GM18870 (cell line): ENCODE measurements around the gene GSC2.

Source experiments
- ATAC-seq: cut with Tn5 transposase; IDR thresholded peaks from one replicate; pipeline ENCODE4 v1.9.1; 2021; ENCODE audit warnings: moderate library complexity; ENCODE audit not compliant: unreplicated experiment

GSC2 gene, protein sequence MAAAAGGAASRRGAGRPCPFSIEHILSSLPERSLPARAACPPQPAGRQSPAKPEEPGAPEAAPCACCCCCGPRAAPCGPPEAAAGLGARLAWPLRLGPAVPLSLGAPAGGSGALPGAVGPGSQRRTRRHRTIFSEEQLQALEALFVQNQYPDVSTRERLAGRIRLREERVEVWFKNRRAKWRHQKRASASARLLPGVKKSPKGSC

DNA sequence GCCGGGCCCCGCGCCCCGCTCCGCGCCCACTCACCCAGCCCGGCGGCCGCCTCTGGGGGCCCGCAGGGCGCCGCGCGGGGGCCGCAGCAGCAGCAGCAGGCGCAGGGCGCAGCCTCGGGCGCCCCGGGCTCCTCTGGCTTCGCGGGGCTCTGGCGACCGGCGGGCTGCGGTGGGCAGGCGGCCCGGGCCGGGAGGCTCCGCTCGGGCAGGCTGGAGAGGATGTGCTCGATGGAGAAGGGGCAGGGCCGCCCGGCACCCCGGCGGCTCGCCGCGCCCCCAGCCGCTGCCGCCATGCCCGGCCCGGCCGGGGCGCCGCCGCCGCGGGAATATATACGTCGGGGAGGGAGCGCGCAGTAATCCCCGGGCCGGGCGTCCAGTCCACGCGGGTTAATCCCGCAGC is at the start of gene GSC2:
GSC2 (minus strand) TSS at position 302 of the 400 bp plus-strand sequence; CDS start at position 293, 9 bp downstream.
- ATAC-seq: no peak

DNA sequence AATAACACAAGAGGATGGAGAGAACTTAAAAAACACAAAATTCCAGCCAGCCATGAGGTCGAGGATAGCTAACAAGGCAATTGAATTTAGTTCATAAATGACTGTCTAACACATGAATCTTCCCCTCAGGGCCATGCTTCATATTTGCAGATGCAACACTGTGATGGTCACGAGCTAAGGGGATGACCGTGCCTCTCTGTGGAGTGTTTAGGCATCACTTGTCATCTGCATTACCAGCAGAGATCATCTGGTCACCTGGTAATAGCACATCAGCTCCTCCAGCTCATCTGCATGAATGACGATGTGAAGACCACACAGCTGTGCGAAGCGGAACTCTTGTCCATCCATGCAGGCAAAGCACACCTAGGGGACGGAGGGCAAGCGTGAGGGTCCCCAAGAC is 49.4 kb upstream of the GSC2 start:
- ATAC-seq: no peak

DNA sequence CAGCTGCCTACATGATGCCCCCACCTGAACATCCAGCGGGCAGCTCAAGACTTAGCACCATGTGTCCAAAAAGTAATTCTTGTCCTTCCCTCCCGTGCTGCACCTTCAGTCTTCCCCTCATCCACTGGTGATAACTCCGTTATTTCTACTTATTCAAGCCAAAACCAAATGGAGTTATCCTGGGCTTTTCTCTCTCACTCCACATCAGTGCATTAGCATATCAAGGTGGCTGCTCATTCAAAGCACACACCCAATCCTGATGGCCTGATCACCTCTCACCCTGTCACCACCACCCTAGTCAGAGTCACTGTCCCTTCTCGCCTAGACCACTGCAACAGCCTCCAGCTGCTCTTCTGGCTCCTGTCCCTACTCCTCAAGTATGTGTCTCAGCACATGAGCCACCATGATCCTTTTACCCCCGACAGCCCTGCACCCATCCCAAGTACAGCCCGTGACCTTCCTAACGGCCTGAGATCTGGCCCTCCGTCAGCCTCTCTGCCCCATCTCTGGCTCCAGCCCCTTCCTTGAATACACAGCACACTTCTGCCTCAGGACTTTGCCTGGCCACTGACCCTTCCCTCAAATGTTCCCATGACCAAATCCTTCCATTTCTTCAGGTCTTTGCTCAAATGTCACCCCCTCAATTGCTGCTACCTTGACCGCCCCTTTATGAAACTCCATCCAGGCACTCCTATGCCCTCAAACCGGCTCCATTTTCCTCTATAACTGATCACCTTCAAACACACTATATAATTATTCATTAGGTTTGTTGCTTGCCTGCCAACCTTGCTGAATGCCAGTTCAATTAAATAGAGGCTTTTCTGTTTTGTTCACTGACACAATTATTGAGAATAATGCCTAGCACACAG is 48.1 kb upstream of the GSC2 start:
- no peak for ATAC-seq

DNA sequence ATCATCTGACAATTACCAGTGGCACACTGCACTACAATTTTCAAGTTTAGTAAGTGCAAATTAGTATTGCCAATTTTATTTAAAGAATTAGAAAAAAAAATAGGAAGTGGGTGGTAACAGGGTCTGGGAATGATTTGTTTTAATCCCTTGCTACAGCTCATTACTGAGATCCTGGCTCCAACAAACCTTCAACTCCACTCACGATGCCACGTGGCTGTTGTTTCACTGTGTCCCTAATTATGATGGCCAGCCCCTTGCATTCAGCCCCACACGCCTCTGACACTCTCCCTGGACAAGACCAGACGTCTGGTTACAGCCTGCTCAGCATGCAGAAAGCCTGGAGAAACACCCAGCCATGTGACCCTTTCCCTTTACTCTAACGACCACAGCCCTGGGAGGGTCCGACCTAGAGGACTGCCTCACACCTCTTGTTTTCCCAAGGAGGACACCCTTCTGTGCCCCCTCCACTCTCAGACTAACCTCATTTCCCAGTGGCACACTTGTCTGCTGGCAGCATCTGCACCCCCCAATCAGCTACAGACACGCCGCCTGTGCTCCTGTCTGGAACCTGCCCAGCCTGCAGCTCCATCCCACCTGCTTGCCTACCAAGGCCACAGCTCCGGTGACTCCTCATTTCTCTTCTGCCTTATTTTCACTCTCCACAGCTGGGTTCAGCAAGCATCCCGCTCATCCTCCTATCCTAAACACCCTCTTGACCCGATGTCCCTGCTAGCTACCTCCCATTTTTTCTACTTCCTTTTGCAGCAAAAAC is 46.9 kb upstream of the GSC2 start:
- ATAC-seq: no peak

DNA sequence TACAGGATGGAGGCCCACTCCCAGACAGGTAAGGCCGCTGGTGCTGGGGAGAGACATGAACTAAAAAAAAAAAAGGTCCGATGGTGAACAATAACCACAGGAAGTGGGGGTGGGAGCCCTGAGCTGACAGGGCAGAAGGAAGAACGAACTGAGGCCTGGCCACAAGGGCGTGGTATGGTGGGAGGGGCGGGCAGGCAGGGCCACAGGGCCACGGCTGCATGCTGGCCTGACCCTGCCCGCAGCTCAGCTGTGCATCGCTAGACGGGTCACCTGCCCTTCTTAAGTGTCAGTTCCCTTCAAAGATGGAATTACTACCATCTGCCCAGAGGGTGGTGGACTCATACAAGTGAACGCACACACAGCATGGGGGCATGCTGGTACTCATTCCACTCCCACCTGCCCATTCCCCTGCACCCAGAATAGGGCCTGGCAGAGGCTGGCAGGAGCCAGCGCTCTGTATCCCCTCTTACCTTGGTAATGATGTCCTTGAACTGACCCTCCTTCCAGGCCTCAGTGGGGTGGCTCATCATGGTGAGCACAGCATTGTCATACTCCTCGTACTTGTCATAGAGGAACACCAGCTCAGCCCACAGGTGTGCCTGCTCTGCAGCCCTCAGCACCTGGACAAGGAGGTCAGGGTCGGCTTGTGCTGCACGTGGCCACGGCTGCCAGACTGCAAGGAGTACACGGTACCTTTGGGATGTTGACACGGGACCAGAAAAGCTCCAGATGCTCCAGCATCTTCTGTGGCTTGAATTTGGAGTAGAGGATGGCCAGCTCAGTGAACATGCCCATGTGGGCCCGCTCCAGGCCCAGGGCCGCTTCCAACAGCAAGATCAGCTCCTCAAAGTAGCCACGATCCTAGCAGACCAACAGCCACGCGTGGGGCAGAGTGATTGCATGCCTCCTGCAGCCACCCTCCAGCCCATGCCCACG is 46.0 kb upstream of the GSC2 start:
- no peak for ATAC-seq

DNA sequence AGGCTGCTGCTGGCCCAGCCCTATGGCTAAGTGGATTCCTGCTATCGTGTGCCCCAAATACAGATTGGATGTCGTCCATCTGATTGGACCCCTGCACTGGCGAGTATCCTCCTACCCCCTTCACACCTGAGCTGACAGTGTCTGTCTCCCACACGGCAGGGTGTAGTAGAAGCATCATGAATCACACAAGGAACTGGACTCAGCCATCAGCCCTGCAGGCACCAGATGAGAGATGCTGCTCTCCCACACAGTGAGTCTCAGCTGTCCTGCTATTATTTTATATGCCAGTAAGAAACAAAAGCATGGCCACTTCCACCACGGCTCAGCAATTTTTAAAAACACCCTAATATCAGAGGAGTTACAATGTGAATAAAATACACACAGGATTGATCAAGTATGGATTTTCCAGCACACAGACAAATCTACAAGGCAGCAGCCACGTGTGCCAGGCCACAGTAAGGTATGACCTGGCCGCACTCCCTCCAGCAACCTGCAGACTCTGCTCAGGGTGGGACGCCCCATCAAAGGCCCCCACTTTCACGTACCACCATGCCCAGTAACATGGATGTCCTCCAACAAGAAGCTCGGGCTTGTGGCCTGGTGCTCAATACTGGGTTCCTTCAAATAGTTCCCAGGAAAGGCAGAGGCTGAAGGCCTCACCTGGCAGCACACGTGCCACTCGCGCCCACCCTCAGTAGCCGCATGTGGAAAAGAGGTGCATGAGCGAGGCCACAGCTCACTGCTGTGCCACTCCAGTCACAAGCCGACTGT is 44.9 kb upstream of the GSC2 start:
- no peak for ATAC-seq

DNA sequence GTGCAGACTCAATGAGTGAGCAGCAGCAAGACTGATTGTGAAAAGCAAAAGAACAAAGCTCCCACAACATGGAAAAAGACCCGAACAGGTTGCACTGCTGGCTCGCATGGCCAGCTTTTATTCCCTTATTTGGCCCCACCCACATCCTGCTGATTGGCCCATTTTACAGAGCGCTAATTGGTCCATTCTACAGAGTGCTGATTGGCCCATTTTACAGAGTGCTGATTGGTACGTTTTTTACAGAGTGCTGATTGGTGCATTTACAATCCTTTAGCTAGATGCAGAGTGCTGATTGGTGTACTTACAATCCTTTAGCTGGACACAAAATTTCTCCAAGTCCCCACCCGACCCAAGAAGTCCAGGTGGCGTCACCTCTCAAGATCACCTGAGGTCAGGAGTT is 43.8 kb upstream of the GSC2 start:
- ATAC-seq: no peak

DNA sequence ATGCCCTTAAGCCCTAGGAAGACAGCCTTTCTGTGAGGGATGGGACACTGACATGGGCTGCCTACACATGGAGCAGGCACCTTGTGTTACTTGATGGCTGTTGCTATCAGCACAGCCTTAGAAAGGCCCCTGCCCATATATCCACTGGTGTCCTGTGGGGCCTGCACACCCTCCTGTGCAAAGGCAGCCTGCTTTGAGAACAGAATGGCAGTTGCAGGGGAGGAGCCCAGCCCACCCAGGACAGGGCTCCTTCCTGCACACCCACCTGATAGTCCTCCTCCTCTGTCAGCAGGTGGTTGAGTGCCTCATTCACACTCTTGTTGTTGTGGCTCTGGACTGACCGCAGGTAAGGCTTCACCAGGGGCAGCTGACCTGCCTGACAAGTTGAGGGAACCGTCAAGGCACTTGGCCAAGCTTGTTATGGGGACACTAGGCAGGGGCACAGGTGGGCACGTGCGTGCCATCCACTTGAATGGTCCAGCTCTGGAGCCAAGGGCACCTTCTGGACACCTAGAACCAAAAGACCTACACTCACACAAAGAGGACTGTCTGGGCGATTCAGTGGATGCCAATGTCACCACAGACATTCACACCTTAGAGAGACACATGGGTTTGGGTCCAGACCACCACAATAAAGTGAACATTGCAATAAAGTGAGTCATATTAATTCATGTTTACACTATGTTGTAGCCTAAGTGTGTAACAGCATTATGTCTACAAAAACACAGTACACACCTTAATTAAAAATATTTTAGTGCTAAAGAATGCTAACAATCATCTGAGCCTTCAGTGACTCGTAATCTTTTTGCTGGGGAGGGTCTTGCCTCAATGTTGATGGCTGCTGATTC is 37.8 kb upstream of the GSC2 start:
- no peak for ATAC-seq

DNA sequence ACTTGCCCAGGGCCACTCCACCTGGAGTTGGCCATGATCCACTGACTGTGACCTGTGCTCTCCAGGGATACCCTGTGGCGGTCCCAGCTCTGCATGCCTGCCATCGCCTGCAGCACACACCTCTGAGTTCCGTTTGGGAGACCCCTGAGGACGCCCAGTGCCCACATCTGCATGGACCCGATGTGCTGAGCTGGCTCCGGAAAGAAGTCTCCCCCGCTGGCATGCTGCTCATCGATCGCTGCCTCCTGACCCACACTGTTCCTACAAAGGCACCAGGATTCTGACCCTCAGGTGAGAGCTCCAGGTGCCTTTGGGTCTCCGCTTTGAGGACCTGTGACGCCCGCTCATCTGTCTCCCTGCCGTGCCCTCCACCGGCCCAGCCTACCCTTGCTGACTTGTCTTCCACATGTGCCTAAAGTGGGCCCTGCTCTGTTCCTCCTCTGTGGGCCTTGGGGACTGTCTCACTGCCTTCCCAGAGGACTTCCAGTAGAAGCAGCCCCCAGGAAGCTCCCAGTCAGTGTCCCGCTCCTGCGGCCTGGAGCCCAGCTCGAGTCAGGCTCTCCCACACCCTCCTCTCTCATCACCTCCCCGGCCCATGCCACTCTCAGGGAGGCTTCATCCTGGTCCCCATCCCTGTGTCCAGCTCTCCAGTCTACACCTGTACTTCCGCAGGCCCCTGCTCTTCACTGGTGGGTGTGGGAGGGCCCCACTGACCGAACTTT is 34.3 kb upstream of the GSC2 start:
- ATAC-seq: no peak

DNA sequence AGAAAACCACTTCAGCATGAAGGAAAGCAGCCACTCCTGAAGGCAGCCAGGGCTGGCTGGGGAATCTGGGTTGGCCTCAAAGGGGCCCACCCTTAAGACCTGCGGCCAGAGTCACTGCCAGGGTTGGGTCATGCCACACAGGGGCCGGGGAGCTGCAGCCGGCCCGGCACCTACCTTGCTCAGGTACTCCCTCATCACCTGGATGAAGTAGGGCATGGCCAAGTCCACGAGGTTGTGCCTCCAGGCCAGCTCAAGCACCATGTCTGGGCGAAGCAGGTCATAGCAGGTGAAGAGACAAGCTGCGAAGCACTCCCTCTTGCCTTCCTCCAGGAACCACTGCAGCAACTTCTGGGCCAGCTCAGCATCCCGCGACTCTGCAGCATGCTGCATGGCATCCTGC is 33.1 kb upstream of the GSC2 start:
- ATAC-seq: no peak

DNA sequence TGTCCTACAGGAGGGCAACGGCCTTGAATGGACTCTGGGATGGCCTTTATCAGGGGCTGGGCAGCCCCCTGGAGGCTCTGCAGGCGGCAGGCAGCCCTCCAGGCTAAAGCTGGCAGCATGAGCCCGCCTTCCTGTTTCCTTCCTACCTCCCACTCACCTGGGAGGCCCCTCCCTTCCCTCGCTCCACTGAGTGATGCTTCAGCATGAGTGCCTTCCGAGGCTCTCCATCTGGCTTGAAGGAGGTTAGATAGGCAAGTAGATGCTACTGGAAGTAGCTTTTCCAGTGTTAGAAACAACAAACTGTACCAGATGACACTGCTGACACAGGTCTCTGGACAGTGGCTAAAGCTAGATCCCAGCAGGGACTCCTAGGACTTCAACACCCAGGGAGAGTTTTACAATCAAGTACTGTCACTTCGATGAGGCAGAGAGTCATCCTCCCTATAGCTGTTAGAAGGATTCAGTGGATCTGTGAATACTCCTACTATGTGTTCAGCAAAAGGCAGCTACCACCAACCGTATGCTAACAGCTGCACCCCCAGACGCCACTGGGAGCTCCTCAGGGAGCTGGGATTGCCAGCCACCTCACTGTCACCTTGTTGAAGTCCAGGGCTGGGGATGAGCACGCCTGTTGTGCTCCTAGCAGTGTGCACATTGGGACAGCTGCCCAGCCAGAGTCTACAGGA is 32.5 kb upstream of the GSC2 start:
- ATAC-seq: no peak

DNA sequence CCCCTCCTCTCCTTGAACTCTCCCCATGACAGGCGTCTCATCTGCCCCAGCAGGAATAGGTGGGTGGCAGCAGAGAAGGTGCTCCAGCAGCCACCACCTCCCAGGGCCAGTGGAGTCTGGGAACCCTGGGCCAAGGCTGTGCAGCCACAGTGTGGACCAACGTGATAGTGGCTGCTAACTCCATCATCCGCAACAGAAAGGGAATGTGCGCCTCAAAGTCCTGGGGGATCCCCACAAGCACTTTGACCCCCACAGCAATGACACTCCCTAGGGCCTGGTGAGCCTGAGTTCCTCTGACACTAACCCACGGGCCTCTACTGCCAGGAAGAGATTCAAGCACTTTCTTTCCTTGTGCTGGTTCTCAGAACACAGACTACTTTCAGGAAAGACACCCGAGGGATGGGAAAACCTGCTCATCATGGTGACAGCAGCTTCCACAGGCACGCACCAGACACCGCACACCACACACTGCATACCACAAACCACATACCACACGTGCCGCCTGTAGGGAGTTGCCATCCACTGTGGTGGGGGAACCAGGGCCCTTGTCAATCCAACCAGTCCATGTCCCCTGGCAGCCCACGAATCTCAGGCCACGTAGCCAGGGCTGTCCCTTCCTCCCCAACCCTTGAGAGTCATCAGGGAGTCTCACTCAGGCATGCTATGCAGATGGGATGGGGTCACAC is 31.8 kb upstream of the GSC2 start:
- no peak for ATAC-seq

DNA sequence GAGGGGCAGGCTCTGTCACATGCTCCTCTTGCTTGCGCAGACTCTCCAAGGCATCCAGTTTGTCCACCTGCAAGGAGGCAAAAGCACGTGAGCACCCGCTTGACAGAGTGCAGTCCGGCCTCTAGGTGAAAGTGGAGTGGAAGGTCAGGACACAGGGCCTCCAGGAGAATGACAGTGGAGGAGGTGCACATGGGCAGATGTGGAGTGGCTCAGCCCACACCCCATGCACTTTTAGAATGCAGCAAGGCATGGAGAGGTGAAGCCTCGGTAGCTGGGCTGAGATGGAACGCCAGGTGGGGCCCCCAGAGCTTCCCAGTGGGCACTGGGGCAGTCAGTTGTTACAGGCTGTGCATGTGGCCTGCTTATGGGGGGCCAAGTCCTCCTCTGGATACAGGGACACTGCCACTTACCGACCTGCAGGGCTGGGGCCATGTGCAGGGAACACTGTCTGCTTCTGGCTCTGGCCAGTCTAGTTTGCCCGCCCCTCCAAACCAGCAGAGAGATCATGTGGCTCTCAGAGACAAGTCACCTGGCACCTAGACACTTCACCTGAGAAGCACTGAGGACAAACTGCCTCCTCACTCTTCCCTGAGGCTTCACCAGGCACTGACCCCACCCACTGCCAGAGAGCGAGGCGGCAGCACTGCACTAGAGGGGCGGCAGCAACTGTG is 30.8 kb upstream of the GSC2 start:
- ATAC-seq: no peak

DNA sequence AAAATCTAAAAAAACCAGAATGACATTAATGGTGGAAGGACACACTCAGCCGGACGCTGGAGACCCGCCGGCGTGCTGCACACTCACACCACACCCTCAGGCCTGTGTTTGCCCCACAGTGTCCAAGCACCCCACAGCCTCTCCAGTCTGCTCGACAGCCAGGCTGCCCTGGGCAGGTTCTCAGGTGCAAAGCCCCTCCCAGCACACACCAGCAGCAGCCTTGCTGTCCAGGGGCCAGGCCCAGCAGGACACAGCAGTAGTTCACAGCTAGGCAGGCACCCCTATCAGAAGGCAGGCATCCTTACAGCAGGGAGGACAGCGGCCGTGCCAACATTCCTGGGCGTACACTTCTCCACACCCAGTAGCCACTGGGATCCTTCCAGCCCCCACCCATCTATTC is 30.1 kb upstream of the GSC2 start:
- ATAC-seq: no peak

DNA sequence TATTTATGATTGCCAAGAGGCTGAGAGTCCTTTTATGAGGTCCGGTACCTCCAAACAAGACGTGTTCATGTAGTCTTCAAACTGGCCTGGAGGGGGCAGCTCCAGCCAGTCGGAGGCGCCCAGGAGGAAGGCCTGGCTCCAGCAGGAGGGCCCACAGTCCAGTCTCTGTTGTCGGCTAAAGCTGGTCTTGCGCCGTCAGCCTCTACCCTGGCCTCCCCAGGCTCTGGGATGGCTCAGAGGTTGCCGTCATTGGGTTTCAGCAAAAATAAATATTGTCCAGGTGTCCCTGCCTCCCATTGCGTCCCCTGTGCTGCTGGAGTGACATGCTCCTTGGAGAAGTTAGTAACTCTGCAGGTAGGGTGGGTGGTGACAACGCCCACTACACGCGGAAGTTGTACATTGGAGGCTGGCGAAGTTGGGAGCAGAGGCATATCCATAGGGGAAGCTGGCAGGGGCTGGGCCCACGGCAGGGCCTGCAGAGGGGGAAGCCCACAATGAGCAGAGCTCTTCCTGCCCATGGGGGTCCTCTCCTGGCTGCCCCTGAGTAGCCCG is 29.5 kb upstream of the GSC2 start:
- ATAC-seq: no peak
